ENCODE results near the gene IP6K2. TPM values are rescaled to one million over a fixed set of nuclear protein-coding genes. Genes with fewer than 3 reads are reported as not detected.

IP6K2 gene
- total and polyA plus RNA-seq, 2 of the 8 experiments (the other 6 are each of a cell fraction or from before 2014, with no cell fraction given) = 95.8 to 144 TPM

DNA sequence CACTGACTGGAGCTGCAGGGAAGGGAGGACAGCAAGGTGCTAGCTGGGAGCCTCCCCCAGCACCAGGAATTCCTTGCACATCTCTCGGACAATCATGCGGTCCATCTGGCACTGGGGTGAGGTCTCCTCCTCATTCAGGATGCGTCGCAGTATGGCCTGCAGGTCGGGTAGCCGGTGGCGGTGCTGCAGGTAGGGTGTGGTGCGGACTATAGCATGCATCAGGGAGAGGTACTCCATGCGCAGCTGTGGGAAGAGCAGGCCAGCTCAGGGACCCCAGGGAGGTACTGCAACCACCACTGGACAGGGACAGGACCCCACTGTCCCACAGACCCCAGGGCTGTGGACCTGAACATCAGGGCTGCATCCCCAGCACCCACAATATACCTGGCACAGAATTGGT is 42.5 kb downstream of the IP6K2 start:
- DNase-seq (ENCODE audit: low read depth in 1 of 2, low spot score in 2 of 2) (no peak), FAIRE-seq (no peak)
- H4K20me1 ChIP-seq (replicated peaks in 1 of 2; ENCODE audit: control insufficient read depth in 1 of 2, insufficient read depth in 2 of 2, low read length in 2 of 2) = peaks cover 0 to 5% of the 10 kb centered on the region in 2 experiments
- H3K9ac ChIP-seq (replicated peaks in 1 of 4; ENCODE audit: extremely low read depth in 1 of 4, low read depth in 3 of 4, low read length in 3 of 4) = no peak overlapping the region
- H3K23ac ChIP-seq (ENCODE audit: insufficient read length) = no peak overlapping the region
- no peak overlapping the region for H4K5ac ChIP-seq (ENCODE audit: insufficient read length, low read depth, low read length)
- H3K27ac ChIP-seq (ENCODE audit: low read depth, low read length) = no peak overlapping the region
- no peak overlapping the region for H3K14ac ChIP-seq (ENCODE audit: insufficient read length)
- POLR2A ChIA-PET (ENCODE audit: partially characterized antibody) = interaction anchor here (0.7 to 15.0 kb wide), 6 partner anchors 8 to 331 kb away, joined by 3 to 175 read pairs (median 4); partner anchors contain the start of genes CELSR3 and IP6K2
- H3K4me2 ChIP-seq (ENCODE audit: insufficient read depth in 1 of 2, low read depth in 2 of 2, low read length in 2 of 2) = no peak overlapping the region
- H3K23me2 ChIP-seq (ENCODE audit: low read depth, low read length) = no peaks in the 10 kb centered on the region
- H4K91ac ChIP-seq (replicated peaks; ENCODE audit: insufficient read length, low read length) = no peak overlapping the region
- no peaks in the 10 kb centered on the region for H3K79me1 ChIP-seq (ENCODE audit: low read depth, low read length)
- no peak overlapping the region for H2BK20ac ChIP-seq (ENCODE audit: low read length)
- H3K4me1 ChIP-seq (replicated peaks in 1 of 4; ENCODE audit: control insufficient read depth in 3 of 4, insufficient read depth in 4 of 4, low read length in 3 of 4) = no peaks in the 10 kb centered on the region
- no peak overlapping the region for H3K18ac ChIP-seq (ENCODE audit: extremely low read depth, low read length)
- no peak overlapping the region for H2AK5ac ChIP-seq (ENCODE audit: low read depth, low read length)
- peaks cover 14 to 50% (median 30%) of the 10 kb centered on the region in 4 experiments for H3K36me3 ChIP-seq (ENCODE audit: control insufficient read depth in 2 of 4, insufficient read depth in 4 of 4, low read length in 3 of 4)
- H3K4ac ChIP-seq (replicated peaks; ENCODE audit: insufficient read length, low read depth, low read length) = no peak overlapping the region
- H3K27me3 ChIP-seq (replicated peaks in 1 of 4; ENCODE audit: control insufficient read depth in 3 of 4, extremely low read depth in 1 of 4, insufficient read depth in 3 of 4, low read length in 3 of 4) = no peaks in the 10 kb centered on the region
- H3K56ac ChIP-seq (replicated peaks; ENCODE audit: insufficient read length, low read depth, low read length) = no peak overlapping the region
- no peaks in the 10 kb centered on the region for H3K79me2 ChIP-seq (ENCODE audit: control insufficient read depth in 1 of 2, insufficient read depth in 2 of 2, low read length in 2 of 2)
- H2BK12ac ChIP-seq (ENCODE audit: low read depth, low read length) = no peak overlapping the region
- no peak overlapping the region for H2BK5ac ChIP-seq (ENCODE audit: low read depth, low read length)
- 96% methylated on average over 9 of the region's 9 CpGs; no CpG with 5 or more reads in 1 of the 2 experiments for WGBS, 2 experiments (ENCODE audit: extremely low coverage in 1 of 2, insufficient coverage in 1 of 2, insufficient read length in 1 of 2, insufficient replicate concordance in 2 of 2, low coverage in 1 of 2, low lambda C conversion rate in 2 of 2, missing lambda C conversion rate in 1 of 2)
- no peak overlapping the region for H2BK15ac ChIP-seq (ENCODE audit: low read length)
- no peak overlapping the region for H3K4me3 ChIP-seq (ENCODE audit: extremely low read depth in 1 of 4, insufficient read depth in 2 of 4, low read depth in 3 of 4, low read length in 4 of 4)
- H2BK120ac ChIP-seq (replicated peaks; ENCODE audit: low read depth, low read length) = no peak overlapping the region
- CTCF ChIA-PET (ENCODE audit: partially characterized antibody) = interaction anchor here (0.9 to 3.8 kb wide), 6 partner anchors 10 to 201 kb away, joined by 3 to 21 read pairs (median 6); partner anchors contain the start of gene NCKIPSD
- TF ChIP-seq, protein P1, sequence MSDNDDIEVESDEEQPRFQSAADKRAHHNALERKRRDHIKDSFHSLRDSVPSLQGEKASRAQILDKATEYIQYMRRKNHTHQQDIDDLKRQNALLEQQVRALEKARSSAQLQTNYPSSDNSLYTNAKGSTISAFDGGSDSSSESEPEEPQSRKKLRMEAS (IDR thresholded peaks at IDR 0.05) = no peak
- TF ChIP-seq RNF2 (IDR thresholded peaks at IDR 0.05; ENCODE audit: borderline replicate concordance, low read depth, low read length, missing control alignments, poor library complexity, severe bottlenecking) (no peak), SIRT6 (IDR thresholded peaks at IDR 0.05; ENCODE audit: low read length) (no peak)
- no peak overlapping the region for H2AFZ ChIP-seq (ENCODE audit: low read length)
- no peak overlapping the region for H4K8ac ChIP-seq (ENCODE audit: extremely low read depth, insufficient read depth, low read length)
- H3K9me3 ChIP-seq (ENCODE audit: insufficient read depth in 2 of 2, low read depth in 1 of 2, low read length in 1 of 2) = no peaks in the 10 kb centered on the region
